Measurements from ENCODE around the gene DPP10.
"Not testable (repeated sequence)": the region's sequence is repeated elsewhere in the genome, so short reads cannot be mapped to it uniquely, and the experiment has no call there.

The DPP10 gene

GRCh38 chr2:114442510-114442909, at the start of gene DPP10:
Gene DPP10 (plus strand): TSS chr2:114442641.
- no peak for DNase-seq

- DNase-seq: no peak
Measured at GRCh38 chr2:114400890-114401289, 41.6 kb upstream of the DPP10 start.

- no peak for DNase-seq
Measured at GRCh38 chr2:114405247-114406116, 37.0 kb upstream of the DPP10 start.

- no peak for DNase-seq
Measured at GRCh38 chr2:114406347-114406746, 36.1 kb upstream of the DPP10 start.

- DNase-seq: not testable (repeated sequence)
Measured at GRCh38 chr2:114407353-114407752, 35.1 kb upstream of the DPP10 start.

GRCh38 chr2:114421781-114422180, 20.7 kb upstream of the DPP10 start:
- DNase-seq: no peak

GRCh38 chr2:114424699-114425098, 17.7 kb upstream of the DPP10 start:
- no peak for DNase-seq

GRCh38 chr2:114426756-114427155, 15.7 kb upstream of the DPP10 start:
- DNase-seq: no peak

GRCh38 chr2:114436329-114436728, 6.1 kb upstream of the DPP10 start:
- DNase-seq: no peak

GRCh38 chr2:114446571-114446970, 4.1 kb downstream of the DPP10 start:
- DNase-seq: no peak

GRCh38 chr2:114450639-114451038, 8.2 kb downstream of the DPP10 start:
- no peak for DNase-seq

GRCh38 chr2:114456566-114456965, 14.1 kb downstream of the DPP10 start:
- no peak for DNase-seq

- no peak for DNase-seq
Measured at GRCh38 chr2:114457956-114458355, 15.5 kb downstream of the DPP10 start.

GRCh38 chr2:114461116-114461515, 18.7 kb downstream of the DPP10 start:
- DNase-seq: no peak

GRCh38 chr2:114464961-114465706, 22.7 kb downstream of the DPP10 start:
- DNase-seq: no peak

- no peak for DNase-seq
Measured at GRCh38 chr2:114468343-114468742, 25.9 kb downstream of the DPP10 start.

- DNase-seq: no peak
Measured at GRCh38 chr2:114472246-114472645, 29.8 kb downstream of the DPP10 start.

- no peak for DNase-seq
Measured at GRCh38 chr2:114472726-114473125, 30.3 kb downstream of the DPP10 start.

- DNase-seq: no peak
Measured at GRCh38 chr2:114488841-114489530, 46.5 kb downstream of the DPP10 start.

- DNase-seq: no peak
Measured at GRCh38 chr2:114495046-114495445, 52.6 kb downstream of the DPP10 start.

GRCh38 chr2:114496959-114497358, 54.5 kb downstream of the DPP10 start:
- DNase-seq: no peak

GRCh38 chr2:114499101-114499500, 56.7 kb downstream of the DPP10 start:
- no peak for DNase-seq

GRCh38 chr2:114507744-114508143, 65.3 kb downstream of the DPP10 start:
- no peak for DNase-seq

GRCh38 chr2:114515882-114516281, 73.4 kb downstream of the DPP10 start:
- no peak for DNase-seq

Data from stimulated activated CD4-positive, alpha-beta T cell treated with anti-CD3 and anti-CD28 coated beads, Interleukin-4, amount 100 ng/mL, for 1 hour (primary cell).